Spleen (tissue), 11 donors: ENCODE data around the gene CUL1. TPM values are rescaled to one million over a fixed set of nuclear protein-coding genes. Genes with fewer than 3 reads are reported as not detected.
"Not testable (repeated sequence)": the region's sequence is repeated elsewhere in the genome, so short reads cannot be mapped to it uniquely, and the experiment has no call there.

Source experiments
- DNase-seq: peaks from one replicate; pipeline ENCODE4 v3.0.0-alpha.2; 2020
- H3K27ac ChIP-seq, 8 donors: fragments of 200-600 bp; sonication (generic) in 7 of 8; 1 replicate in 4 of 8; 2 replicates in 4 of 8; pipeline versions ENCODE4 v1.5.0 to v1.8.0; 2016 to 2021; ENCODE audit warnings: inconsistent platforms in 4 of 8, mild to moderate bottlenecking in 4 of 8, moderate library complexity in 1 of 8
- H3K27me3 ChIP-seq, 7 donors: fragments of 200-600 bp; sonication (generic) in 6 of 7; replicated peaks in 1 of 7; 1 replicate in 4 of 7; 2 replicates in 3 of 7; pipeline versions ENCODE4 v1.5.0 to v1.8.0; 2016 to 2021; ENCODE audit warnings: inconsistent platforms in 3 of 7, mild to moderate bottlenecking in 1 of 7
- H3K36me3 ChIP-seq, 6 donors: fragments of 200-600 bp; sonication (generic) in 5 of 6; 1 replicate in 4 of 6; 2 replicates in 2 of 6; pipeline versions ENCODE4 v1.5.0 to v1.8.0; 2016 to 2021; ENCODE audit warnings: inconsistent platforms in 2 of 6
- H3K4me1 ChIP-seq, 6 donors: fragments of 200-600 bp; sonication (generic) in 5 of 6; 1 replicate in 3 of 6; 2 replicates in 3 of 6; pipeline versions ENCODE4 v1.5.0 to v1.8.0; 2016 to 2021; ENCODE audit warnings: inconsistent platforms in 3 of 6
- H3K4me3 ChIP-seq, 8 donors: fragments of 200-600 bp; sonication (generic) in 7 of 8; 1 replicate in 4 of 8; 2 replicates in 4 of 8; pipeline versions ENCODE4 v1.5.0 to v1.8.0; 2016 to 2021; ENCODE audit warnings: inconsistent platforms in 4 of 8, mild to moderate bottlenecking in 4 of 8, moderate library complexity in 2 of 8
- H3K9me3 ChIP-seq, 8 donors: fragments of 200-600 bp; sonication (generic) in 7 of 8; 1 replicate in 4 of 8; 2 replicates in 4 of 8; pipeline versions ENCODE4 v1.5.0 to v1.8.0; 2016 to 2021; ENCODE audit warnings: inconsistent platforms in 4 of 8
- CTCF ChIP-seq, 11 experiments: fragments of 200-600 bp in 7 of 11; fragments of 450-650 bp in 4 of 11; sonication (generic) in 4 of 11; IDR thresholded peaks in 8 of 11; conservative IDR thresholded peaks in 3 of 11; 1 replicate in 7 of 11; 2 replicates in 4 of 11; pipeline versions ENCODE4 v1.4.0 to v1.8.0; 2016 to 2021; ENCODE audit warnings: antibody characterized with exemption in 11 of 11, inconsistent platforms in 4 of 11, mild to moderate bottlenecking in 1 of 11
- POLR2A ChIP-seq, 3 donors: fragments of 450-650 bp; IDR thresholded peaks; one replicate each; pipeline ENCODE4 v1.5.1; 2017; ENCODE audit warnings: antibody characterized with exemption in 3 of 3, mild to moderate bottlenecking in 1 of 3
- POLR2AphosphoS5 ChIP-seq, 3 donors: sonication (generic); formaldehyde crosslinking; IDR thresholded peaks; one replicate each; pipeline ENCODE4 v1.5.1; 2017; ENCODE audit warnings: antibody characterized with exemption in 3 of 3
- WGBS, 5 donors: extraction: QIAGEN DNeasy Blood & Tissue Kit in 3 of 5; methylation state at CpG; one replicate each; pipeline versions ENCODE4 v1.1.5 to v1.1.7; 2013 to 2018; 5-methylcytosine and 5-hydroxymethylcytosine counted together
- intact Hi-C: fragments of 100-400 bp; cut with DNase I; formaldehyde crosslinking; loops from one replicate; pipeline ENCODE4 v1.15.0; 2023; ENCODE audit warnings: low total_unique reads
- polyA plus RNA-seq, 3 donors: library from polyadenylated mRNA; stranded (reverse); fragments of 200-250 nt; gene quantifications; one replicate each; pipeline ENCODE4 v1.2.1, GENCODE V29; 2013
- total RNA-seq, 7 donors: library from RNA; depleted of rRNA in 3 of 7; stranded (reverse); fragments of >200 nt in 3 of 7; fragmentation: NEBNext Ultra II Directional in 4 of 7; extraction: Animal tissue kit (Norgen Biotek cat#: 25700) in 4 of 7; gene quantifications; one replicate each; pipeline versions ENCODE4 v1.1.0 to v1.2.1, GENCODE V29; 2016 to 2021
- donor health status: healthy with polysubstance abuse.
- donor health status: DM: no; HTN: no; CAD: no; lungs with moderate emphysema.
- donor health status: DM: no; HTN: no; CAD: no.
- donor health status: Bipolar disorder and iron deficiency.
- donor health status: healthy.
- donor health status: DM: no; HTN: no; CAD: no.
- donor health status: DM: yes; HTN: yes; CAD: no.

Gene CUL1
- total and polyA plus RNA-seq, 10 donors: 19.8 to 54.6 (median 42.7) TPM

GRCh38 chr7:148701414-148701813 is 2.7 kb downstream of the CUL1 start:
- Histone ChIP-seq H3K27me3 (no peaks in the 10 kb centered on the region), H3K27ac (no peak overlapping the region), H3K4me1 (peaks cover 46 to 84% (median 72%) of the 10 kb centered on the region in 6 donors), H3K9me3 (no peaks in the 10 kb centered on the region), H3K4me3 (no peak overlapping the region), H3K36me3 (no peaks in the 10 kb centered on the region)
- intact Hi-C loops: no loop called here
- DNase-seq: no peak
- WGBS, 5 donors: 44 to 69% (median 52%) methylated on average over 1 of the region's 1 CpG
- no peak for TF ChIP-seq POLR2A (IDR thresholded peaks at IDR 0.05)
- TF ChIP-seq CTCF (IDR thresholded peaks at IDR 0.05 in 8 of 11, conservative IDR thresholded peaks at IDR 0.05 in 3 of 11): no peak
- TF ChIP-seq POLR2AphosphoS5 (IDR thresholded peaks at IDR 0.05): no peak

- no peak for DNase-seq
- intact Hi-C loops: no loop called here
- TF ChIP-seq CTCF (IDR thresholded peaks at IDR 0.05 in 8 of 11, conservative IDR thresholded peaks at IDR 0.05 in 3 of 11): no peak
- TF ChIP-seq POLR2AphosphoS5 (IDR thresholded peaks at IDR 0.05): no peak
- no peak for TF ChIP-seq POLR2A (IDR thresholded peaks at IDR 0.05)
- H3K36me3 ChIP-seq: no peaks in the 10 kb centered on the region
- H3K27me3 ChIP-seq: no peaks in the 10 kb centered on the region
- 89 to 92% (median 90%) methylated on average over 11 of the region's 11 CpGs for WGBS, 5 donors
- H3K4me3 ChIP-seq: no peak overlapping the region
- H3K4me1 ChIP-seq: peaks cover 48 to 87% (median 77%) of the 10 kb centered on the region in 6 donors
- no peak overlapping the region for H3K27ac ChIP-seq
- no peaks in the 10 kb centered on the region for H3K9me3 ChIP-seq
Measured at GRCh38 chr7:148702876-148703670, 4.4 kb downstream of the CUL1 start.

GRCh38 chr7:148703671-148703962 is 4.9 kb downstream of the CUL1 start:
- peaks cover 50 to 90% (median 82%) of the 10 kb centered on the region in 6 donors for H3K4me1 ChIP-seq
- intact Hi-C loops, H3K27me3 ChIP-seq, DNase-seq, H3K9me3 ChIP-seq, H3K4me3 ChIP-seq, H3K36me3 ChIP-seq, H3K27ac ChIP-seq: not testable (repeated sequence)
- WGBS, 5 donors: 91 to 97% (median 94%) methylated on average over 8 of the region's 8 CpGs

GRCh38 chr7:148704189-148704588 is 5.5 kb downstream of the CUL1 start:
- peaks cover 50 to 96% (median 88%) of the 10 kb centered on the region in 6 donors for H3K4me1 ChIP-seq
- no peak for TF ChIP-seq CTCF (IDR thresholded peaks at IDR 0.05 in 8 of 11, conservative IDR thresholded peaks at IDR 0.05 in 3 of 11)
- no peak for TF ChIP-seq POLR2A (IDR thresholded peaks at IDR 0.05)
- no peak for TF ChIP-seq POLR2AphosphoS5 (IDR thresholded peaks at IDR 0.05)
- 77 to 84% (median 80%) methylated on average over 3 of the region's 3 CpGs for WGBS, 5 donors
- H3K27me3 ChIP-seq: no peaks in the 10 kb centered on the region
- no peaks in the 10 kb centered on the region for H3K9me3 ChIP-seq
- DNase-seq: no peak
- H3K27ac ChIP-seq: no peak overlapping the region
- intact Hi-C loops: no loop called here
- no peak overlapping the region for H3K4me3 ChIP-seq
- H3K36me3 ChIP-seq: no peaks in the 10 kb centered on the region
